ENCODE data around the gene GPR78.

Gene GPR78

DNA sequence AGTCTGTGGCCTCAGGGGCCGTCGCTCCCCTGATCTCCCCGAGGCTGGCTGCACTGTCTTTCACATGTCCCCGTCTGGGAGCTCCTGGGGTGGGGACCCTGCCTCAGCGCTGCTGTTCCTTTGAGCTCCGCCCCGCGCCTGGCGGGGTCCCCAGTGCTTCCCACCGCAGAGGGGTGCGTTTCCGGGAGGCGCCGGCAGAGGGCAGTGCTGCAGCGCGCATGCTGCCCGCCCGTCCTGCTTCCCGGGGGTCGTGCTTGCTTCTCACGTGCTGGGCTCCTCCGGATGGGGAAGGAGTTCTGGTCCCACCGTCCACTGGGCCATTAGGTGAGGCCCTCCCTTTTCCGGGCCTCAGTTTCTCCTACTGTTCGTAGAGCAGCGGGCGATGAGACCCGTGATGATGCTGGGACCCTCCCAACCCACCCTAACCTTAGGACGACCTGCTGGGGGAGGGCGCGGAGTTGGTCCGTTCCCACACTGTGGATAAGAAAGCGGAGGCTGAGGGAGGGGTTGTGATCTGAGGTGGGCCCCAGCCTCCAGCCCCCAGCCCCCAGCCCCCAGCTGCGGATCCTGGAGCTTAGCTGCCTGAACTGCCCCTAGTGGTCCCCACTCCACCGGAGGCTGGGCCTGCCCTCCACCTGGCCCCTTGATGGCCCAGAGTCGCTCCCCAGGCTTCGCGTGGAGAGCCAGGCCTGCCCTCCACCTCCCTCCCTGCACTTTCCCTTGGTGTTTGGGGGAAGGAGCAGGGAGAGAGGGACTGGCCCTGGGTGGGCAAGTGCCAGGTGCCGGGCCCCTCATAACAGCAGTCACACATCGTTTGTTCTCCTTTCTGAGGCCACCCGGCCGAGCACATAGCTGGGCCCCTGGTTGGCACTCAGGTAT, 27.6 kb downstream of the GPR78 start:
- no peak for DNase-seq (ENCODE audit: low read depth, low spot score)

DNA sequence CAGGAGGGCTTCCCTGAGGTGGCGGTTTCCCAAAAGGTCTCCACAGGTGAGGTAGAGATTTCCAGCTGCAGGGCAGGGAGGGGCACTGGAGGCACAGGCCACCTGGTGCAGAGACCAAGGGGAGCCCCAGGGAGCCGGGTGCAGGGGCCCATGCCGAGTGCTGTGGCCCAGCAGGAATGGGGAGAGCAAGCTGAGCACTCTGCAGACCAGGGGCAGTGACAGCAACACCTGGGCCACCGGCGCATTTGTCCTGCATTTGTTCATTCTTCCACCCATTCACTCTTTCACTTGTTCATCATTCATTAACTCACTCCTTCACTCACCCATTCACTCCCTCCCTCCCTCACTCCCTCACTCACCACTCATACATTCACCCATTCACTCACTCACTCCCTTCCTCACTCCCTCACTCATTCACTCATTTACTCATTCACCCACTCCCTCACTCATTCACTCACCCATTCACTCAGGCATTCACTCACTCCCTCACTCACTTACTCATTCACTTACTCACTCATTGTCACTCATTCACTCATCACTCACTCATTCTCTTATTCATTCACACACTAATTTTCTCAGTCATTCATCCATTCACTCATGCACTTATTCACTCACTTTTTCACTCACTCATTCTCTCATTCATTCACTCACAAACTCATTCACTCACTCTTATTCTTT, 28.7 kb downstream of the GPR78 start:
- no peak for DNase-seq (ENCODE audit: low read depth, low spot score)
- TF ChIP-seq FOXP2 (optimal IDR thresholded peaks at IDR 0.05; ENCODE audit: control extremely low read depth, extremely low read length, insufficient read depth) (no peak), POLR2AphosphoS5 (IDR thresholded peaks at IDR 0.05; ENCODE audit: borderline replicate concordance, low read depth, low read length) (no peak), EZH2 (IDR thresholded peaks at IDR 0.05) (no peak)

More for the DNA sequence above, 27.6 kb downstream of the GPR78 start:
- Histone ChIP-seq H3K36me3 (ENCODE audit: insufficient read depth, low read length) (no peaks in the 10 kb centered on the region), H3K9me3 (ENCODE audit: low read depth, low read length) (no peaks in the 10 kb centered on the region), H3K27ac (no peak overlapping the region), H3K9ac (ENCODE audit: insufficient read length) (no peak overlapping the region), H3K4me3 (no peak overlapping the region)
- TF ChIP-seq POLR2AphosphoS5 (IDR thresholded peaks at IDR 0.05; ENCODE audit: borderline replicate concordance, low read depth, low read length) (no peak), EZH2 (IDR thresholded peaks at IDR 0.05) (no peak), FOXP2 (optimal IDR thresholded peaks at IDR 0.05; ENCODE audit: control extremely low read depth, extremely low read length, insufficient read depth) (no peak)

DNA sequence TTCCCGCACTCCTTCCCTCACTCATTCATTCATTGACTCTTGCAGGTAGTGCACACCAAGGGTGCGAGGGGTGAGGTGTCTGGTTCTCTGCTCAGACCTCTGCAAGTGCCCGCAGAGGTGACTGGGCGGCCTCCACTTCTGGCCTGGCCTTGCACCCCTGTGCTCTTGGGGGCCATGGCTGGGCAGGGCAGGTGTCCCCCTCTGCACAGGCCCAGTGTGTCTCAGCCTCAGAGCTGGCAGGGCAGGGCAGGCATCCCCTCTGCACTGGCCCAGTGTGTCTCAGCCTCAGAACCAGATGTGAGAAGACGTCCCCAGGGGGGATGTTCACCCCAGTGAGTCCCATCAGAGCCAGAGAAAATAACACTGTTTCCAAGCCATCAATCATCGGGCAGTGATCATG, 29.2 kb downstream of the GPR78 start:
- DNase-seq (ENCODE audit: low read depth, low spot score), result no peak
- Histone ChIP-seq H3K9me3 (ENCODE audit: low read depth, low read length) (no peaks in the 10 kb centered on the region), H3K4me3 (no peak overlapping the region), H3K9ac (ENCODE audit: insufficient read length) (no peak overlapping the region), H3K36me3 (ENCODE audit: insufficient read depth, low read length) (no peaks in the 10 kb centered on the region), H3K27ac (no peak overlapping the region)
- TF ChIP-seq FOXP2 (optimal IDR thresholded peaks at IDR 0.05; ENCODE audit: control extremely low read depth, extremely low read length, insufficient read depth), result no peak
- no peak for TF ChIP-seq EZH2 (IDR thresholded peaks at IDR 0.05)
- TF ChIP-seq POLR2AphosphoS5 (IDR thresholded peaks at IDR 0.05; ENCODE audit: borderline replicate concordance, low read depth, low read length), result no peak

More for the DNA sequence above, 28.7 kb downstream of the GPR78 start:
- H3K27ac ChIP-seq, result no peak overlapping the region
- no peak overlapping the region for H3K4me3 ChIP-seq
- no peaks in the 10 kb centered on the region for H3K9me3 ChIP-seq (ENCODE audit: low read depth, low read length)
- H3K9ac ChIP-seq (ENCODE audit: insufficient read length), result no peak overlapping the region
- H3K36me3 ChIP-seq (ENCODE audit: insufficient read depth, low read length), result no peaks in the 10 kb centered on the region

DNA sequence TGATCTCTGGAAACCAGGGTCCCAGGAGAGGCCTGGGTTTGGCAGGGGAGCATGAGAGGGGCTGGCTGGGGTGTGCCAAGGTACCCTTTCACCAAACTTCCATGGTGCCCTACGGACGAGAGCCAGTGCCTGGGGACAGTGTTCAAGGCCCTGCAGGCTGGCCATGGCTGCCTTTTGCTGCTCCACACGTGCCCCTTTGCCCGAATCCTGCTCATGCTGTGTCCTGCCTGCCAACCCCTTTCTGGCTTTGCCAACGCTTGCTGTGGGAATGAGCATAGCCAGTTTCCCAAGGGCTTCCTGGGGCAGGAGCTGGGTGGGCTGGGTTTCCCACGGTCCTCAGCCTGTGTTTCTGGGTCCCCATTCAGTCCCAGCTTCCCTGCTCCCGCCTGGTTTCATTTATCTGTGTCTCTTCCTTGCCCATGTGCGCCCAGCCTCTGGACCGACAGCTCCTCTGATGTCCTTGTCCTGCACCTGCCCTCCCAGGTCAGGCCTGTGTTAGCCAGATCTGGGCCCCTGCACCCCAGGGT, 29.7 kb downstream of the GPR78 start:
- DNase-seq (ENCODE audit: low read depth, low spot score), result no peak
- TF ChIP-seq EZH2 (IDR thresholded peaks at IDR 0.05) (no peak), POLR2AphosphoS5 (IDR thresholded peaks at IDR 0.05; ENCODE audit: borderline replicate concordance, low read depth, low read length) (no peak), FOXP2 (optimal IDR thresholded peaks at IDR 0.05; ENCODE audit: control extremely low read depth, extremely low read length, insufficient read depth) (no peak)
- Histone ChIP-seq H3K9me3 (ENCODE audit: low read depth, low read length) (no peaks in the 10 kb centered on the region), H3K4me3 (no peak overlapping the region), H3K27ac (no peak overlapping the region), H3K9ac (ENCODE audit: insufficient read length) (no peak overlapping the region), H3K36me3 (ENCODE audit: insufficient read depth, low read length) (no peaks in the 10 kb centered on the region)

DNA sequence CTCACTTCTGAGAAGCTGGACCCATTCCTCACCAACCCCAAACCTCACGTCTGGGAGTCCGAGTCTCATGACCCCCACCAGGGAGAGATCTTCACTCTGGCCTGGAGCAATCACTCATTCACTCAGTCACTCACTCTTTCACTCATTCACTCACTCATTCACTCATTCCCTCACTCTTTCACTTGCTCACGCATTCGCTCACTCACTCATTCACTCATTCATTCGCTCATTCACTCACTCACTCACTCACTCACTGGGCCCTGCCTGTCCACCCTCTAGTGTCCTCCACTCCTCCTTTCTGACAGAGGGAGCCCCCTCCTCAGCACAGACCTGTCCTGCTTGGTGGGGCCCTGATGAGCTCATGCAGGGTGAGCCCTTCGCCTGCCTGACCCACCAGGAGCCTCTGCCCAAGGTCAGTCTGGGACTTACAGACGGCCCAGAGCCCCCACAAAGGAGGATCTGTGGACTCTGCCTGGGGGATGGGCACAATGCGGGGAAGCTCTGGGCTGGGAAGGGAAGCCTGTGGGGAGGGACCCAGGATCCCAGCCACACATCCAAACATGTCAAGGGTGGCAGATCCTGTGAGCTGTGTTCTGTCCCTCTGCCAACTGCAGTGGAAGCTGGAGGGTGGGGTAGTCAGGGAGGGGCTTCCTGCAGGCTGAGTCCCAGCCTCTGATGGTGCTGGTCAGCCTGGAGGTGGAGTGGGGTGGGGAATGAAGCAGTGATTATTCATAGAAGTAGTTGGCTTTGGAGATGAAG, 30.8 kb downstream of the GPR78 start:
- DNase-seq (ENCODE audit: low read depth, low spot score), result no peak
- Histone ChIP-seq H3K27ac (no peak overlapping the region), H3K36me3 (ENCODE audit: insufficient read depth, low read length) (no peaks in the 10 kb centered on the region), H3K4me3 (no peak overlapping the region), H3K9ac (ENCODE audit: insufficient read length) (no peak overlapping the region), H3K9me3 (ENCODE audit: low read depth, low read length) (no peaks in the 10 kb centered on the region)
- TF ChIP-seq POLR2AphosphoS5 (IDR thresholded peaks at IDR 0.05; ENCODE audit: borderline replicate concordance, low read depth, low read length) (no peak), EZH2 (IDR thresholded peaks at IDR 0.05) (no peak), FOXP2 (optimal IDR thresholded peaks at IDR 0.05; ENCODE audit: control extremely low read depth, extremely low read length, insufficient read depth) (no peak)

DNA sequence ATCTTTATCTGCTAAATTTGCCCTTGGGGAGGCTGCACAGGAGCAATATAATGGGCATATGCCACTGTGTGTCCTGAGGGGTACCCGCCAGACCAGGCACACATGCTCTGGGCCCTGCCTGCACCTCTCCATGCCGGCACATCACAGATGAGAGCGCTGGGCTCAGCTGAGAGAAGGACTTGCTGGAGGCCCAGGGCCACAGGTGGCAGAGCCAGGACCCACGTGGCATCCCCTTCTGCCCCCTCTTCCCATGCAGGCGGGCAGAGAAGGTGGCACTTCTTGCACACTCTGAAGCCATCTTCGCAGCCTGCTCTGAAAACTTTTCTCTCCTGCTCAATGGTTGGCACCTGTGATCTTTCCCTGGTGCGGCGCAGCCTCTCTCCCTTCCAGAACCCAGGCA, 32.5 kb downstream of the GPR78 start:
- no peak overlapping the region for H3K4me3 ChIP-seq
- H3K9me3 ChIP-seq (ENCODE audit: low read depth, low read length), result no peaks in the 10 kb centered on the region
- H3K36me3 ChIP-seq (ENCODE audit: insufficient read depth, low read length), result no peaks in the 10 kb centered on the region
- DNase-seq (ENCODE audit: low read depth, low spot score), result no peak
- no peak overlapping the region for H3K9ac ChIP-seq (ENCODE audit: insufficient read length)
- TF ChIP-seq EZH2 (IDR thresholded peaks at IDR 0.05) (no peak), FOXP2 (optimal IDR thresholded peaks at IDR 0.05; ENCODE audit: control extremely low read depth, extremely low read length, insufficient read depth) (no peak), POLR2AphosphoS5 (IDR thresholded peaks at IDR 0.05; ENCODE audit: borderline replicate concordance, low read depth, low read length) (no peak)
- H3K27ac ChIP-seq, result no peak overlapping the region

DNA sequence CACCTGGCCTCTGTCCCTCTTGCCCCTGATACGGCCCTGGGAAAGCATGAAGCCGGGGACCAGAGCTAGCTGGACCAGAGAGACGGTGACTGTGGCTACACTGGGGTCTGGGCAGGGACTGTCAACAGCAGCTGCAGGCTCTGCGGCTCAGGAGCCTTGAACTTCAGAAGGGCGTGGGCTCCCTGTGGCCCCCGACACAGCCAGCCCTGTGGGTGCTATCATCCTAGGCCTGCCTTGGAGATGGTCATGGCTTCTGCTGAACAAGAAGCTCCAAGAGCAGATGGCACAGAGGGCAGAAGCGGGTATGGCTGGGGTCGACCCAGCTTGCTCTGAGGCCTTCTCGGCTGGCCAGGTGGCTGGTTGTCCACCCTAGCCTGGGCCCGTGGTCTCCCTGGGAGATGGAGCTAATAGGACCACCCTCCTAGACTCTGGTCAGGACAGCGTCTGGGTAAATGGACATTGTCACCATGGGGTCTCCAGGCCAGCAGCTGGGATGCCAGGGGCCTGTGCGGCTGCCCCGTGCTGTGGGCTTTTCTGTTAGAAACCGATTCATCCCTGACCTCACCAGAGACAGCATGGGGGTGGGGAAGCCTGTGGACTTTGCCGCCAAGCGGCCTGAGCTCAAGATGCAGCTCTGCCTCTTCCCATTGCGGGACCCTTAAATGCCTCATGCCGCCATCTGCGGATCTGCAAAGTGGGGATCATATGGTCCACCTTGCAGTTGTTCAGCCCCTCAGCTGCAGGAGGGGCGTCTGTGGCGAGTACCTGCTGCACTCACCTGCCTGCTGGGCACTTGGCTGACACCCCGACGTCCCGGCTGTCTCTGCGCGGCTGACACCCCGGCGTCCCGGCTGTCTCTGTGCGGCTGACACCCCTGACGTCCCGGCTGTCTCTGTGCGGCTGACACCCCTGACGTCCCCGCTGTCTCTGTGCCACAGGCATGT, 33.5 kb downstream of the GPR78 start:
- DNase-seq (ENCODE audit: low read depth, low spot score), result no peak
- no peaks in the 10 kb centered on the region for H3K9me3 ChIP-seq (ENCODE audit: low read depth, low read length)
- no peak overlapping the region for H3K4me3 ChIP-seq
- H3K36me3 ChIP-seq (ENCODE audit: insufficient read depth, low read length), result no peaks in the 10 kb centered on the region
- H3K9ac ChIP-seq (ENCODE audit: insufficient read length), result no peak overlapping the region
- H3K27ac ChIP-seq, result no peak overlapping the region
- TF ChIP-seq FOXP2 (optimal IDR thresholded peaks at IDR 0.05; ENCODE audit: control extremely low read depth, extremely low read length, insufficient read depth) (no peak), EZH2 (IDR thresholded peaks at IDR 0.05) (no peak), POLR2AphosphoS5 (IDR thresholded peaks at IDR 0.05; ENCODE audit: borderline replicate concordance, low read depth, low read length) (no peak)
